CD4-positive, alpha-beta T cell treated with Interleukin-6 for 4 hours (primary cell): Measurements from ENCODE around the gene GTPBP6.

ENCODE experiments used
- DNase-seq: peaks from one replicate; pipeline ENCODE4 v3.0.0-alpha.2; 2020; ENCODE audit warnings: mixed read lengths

GTPBP6 gene

DNA sequence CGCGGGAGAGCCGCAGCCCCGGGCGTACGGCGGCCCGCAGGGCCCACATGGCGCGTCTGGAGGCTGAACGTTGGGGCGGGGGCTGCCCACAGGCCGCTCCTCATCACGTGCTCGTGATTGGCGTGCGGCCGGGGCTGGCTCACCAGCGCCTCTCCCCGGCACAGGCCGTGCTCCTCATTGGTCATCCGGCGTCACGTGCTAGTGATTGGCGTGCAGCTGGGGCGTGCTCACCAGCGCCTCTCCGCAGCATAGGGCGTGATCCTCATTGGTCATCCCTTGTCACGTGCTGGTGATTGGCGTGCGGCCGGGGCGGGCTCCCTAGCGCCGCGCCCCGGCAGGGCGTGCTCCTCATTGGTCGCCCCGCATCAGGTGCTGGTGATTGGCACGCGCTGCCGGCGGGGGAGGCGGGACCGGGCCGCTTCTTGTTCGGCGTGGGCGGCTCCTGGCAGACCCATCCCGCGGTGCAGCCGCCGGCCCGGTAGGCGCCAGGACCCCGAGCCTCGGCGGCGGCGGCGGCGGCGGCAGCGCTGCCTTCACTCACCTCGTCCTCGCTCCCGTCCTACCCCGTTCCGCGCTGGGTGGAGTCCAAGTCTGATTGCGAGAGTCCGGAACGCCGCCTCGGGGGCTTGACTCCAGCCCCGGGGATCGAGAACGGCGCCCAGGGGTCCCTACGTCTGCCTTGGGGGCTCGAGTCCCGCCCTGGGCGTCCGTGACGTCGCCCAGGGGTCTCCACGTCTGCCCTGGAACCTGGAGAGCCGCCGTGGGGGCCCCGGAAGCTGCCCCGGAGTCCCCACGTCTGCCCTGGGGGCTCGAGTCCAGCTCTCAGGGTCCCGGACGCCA, at the start of gene GTPBP6:
TSS of gene GTPBP6 (minus strand) at position 58 of the 840 bp plus-strand sequence. CDS start at position 49, 9 bp downstream.
- DNase-seq: peak; percentile 99

GRCh38 chrX:367866-368265, 49.3 kb upstream of the GTPBP6 start:
- DNase-seq: no peak

- DNase-seq: no peak
Observed at GRCh38 chrX:367349-367748, 48.8 kb upstream of the GTPBP6 start.

DNA sequence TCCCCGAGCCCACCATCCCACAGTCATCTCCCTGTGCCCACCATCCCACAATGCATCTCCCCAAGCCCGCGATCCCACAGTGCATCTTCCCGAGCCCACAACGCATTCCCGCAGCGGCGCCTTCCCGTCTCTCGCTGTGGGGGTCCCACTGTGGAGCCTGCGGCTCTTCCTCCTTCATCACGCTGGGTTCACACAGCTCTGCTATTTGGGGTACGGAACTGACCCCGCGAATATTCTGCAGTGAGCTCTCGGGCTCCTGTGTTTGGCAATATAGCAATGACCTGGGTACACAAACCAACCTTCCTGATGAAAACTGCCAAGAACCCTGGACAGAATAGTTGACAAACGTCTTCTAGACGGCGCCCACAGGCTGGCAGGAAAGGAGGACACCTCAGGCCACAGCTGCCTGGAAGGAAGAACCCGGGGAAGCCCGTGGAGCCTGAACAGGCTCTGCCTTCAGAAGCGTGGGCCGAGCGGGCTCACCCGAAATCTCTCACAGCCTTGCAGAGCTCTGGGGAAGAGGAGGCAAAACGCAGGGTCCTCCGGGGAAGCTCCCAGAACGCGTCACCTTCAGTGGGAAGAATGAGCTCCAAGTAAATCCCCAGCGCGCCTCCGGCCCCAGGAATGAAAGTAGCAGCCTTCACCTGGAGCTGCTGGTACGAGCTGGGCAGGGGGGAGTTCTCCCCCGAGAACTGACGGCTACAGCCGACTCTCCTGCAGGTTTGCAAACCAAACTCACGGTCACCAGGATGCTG, 45.2 kb upstream of the GTPBP6 start:
- DNase-seq: no peak

DNA sequence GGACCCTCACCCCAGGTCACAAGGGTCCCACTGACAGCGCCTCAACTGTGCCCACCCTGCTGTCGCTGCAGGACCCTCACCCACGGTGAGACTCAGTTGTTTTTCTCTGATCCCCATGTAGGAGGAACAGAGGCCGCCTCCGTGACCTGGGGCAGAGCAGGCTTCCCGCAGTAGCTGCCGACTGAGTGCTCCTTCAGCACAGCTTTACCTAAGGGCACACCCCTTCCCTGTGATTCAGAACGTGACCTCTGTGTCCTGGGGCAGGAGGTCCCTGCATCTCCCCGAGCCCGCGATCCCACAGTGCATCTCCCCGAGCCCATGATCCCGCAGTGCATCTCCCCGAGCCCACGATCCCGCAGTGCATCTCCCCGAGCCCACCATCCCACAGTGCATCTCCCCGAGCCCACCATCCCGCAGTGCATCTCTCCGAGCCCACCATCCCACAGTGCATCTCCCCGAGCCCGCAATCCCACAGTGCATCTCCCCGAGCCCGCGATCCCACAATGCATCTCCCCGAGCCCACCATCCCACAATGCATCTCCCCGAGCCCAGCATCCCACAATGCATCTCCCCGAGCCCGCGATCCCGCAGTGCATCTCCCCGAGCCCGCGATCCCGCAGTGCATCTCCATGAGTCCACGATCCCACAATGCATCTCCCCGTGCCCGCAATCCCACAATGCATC, 44.5 kb upstream of the GTPBP6 start:
- DNase-seq: no peak

DNA sequence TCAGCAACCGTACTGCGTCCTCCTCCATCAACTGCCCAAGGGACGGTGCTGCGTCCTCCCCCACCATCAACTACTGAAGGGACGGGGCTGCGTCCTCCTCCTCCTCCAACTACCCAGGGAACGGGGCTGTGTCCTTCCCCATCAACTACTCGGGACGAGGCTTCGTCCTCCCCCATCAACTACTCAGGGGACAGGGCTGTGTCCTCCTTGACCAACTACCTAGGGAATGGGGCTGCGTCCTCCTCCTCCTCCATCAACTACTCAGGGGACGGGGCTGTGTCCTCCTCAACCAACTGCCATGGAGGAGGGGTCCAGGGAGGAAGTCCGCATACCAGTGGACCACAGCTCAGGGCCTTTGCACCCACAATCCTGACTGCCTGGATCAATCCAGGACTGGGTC, 43.8 kb upstream of the GTPBP6 start:
- DNase-seq: no peak

GRCh38 chrX:361231-362145, 42.9 kb upstream of the GTPBP6 start:
- no peak for DNase-seq

GRCh38 chrX:360496-361150, 42.0 kb upstream of the GTPBP6 start:
- no peak for DNase-seq

- no peak for DNase-seq
Observed at GRCh38 chrX:358651-359143, 40.1 kb upstream of the GTPBP6 start.

DNA sequence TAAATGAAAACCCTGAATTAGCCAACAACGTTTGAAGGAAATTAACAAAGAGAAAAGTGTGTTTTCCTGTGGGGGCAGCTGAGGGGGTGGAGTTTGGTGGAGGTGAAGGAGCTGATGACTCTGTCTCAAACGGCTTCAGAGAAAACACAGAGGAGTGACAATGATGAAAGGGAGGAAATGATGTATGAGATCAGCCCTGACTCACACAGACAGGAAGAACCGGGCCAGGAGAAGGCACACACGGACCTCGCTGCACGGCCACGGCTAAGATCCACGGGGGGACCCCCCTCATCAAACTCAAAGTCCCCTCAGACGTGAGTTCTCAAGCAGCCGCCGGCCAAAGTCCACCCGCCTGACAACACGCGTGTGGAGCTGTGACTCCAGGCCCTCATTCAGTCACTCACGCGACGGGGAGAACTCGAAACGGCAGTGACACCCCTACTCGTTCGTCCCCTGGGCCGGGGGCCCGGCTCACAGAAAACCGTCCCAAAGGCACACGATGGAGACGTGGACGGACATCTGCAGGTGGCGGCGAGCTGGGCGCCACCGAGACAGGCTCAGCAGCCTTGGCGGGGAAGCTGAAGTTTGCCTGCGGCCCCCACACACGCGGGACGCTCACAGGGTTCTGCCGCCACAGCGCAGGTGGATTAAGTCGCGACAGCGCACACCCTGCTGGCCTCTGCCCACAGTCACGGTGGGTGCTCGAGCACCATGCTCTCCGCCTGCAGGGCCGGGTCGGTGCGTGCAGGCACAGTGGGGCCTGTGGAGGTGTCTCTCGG, 39.3 kb upstream of the GTPBP6 start:
- peak; percentile 69 for DNase-seq

DNA sequence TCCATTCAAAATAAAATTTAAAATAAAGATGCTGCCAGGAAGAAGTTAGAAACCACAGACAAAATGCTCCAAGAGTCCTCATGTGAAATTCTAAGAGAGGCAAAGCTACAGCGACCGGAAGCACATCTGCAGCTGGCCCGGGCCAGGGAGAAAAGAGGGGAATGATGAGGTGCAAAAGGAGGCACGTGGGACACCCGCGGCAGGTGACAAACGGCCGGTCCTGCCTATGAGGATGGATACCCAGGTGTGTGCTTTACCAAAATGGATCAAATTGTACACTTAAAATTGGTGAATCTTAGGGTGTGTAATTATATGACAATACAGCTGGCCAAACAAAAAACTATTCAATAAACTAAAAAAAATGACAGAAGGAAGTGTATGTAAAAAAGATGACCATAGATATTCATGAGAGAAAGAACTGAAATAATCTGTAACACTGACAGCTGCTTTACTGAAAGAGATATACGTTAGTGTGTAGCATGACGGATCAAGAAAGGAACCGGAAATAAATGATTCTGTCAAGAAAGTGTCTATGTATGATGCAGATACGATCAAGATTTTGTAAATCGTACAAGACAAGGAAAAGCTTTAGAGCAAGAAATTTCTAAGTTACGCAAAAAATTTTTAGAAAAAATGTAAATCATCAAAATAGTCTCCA, 38.6 kb upstream of the GTPBP6 start:
- DNase-seq: no peak

DNA sequence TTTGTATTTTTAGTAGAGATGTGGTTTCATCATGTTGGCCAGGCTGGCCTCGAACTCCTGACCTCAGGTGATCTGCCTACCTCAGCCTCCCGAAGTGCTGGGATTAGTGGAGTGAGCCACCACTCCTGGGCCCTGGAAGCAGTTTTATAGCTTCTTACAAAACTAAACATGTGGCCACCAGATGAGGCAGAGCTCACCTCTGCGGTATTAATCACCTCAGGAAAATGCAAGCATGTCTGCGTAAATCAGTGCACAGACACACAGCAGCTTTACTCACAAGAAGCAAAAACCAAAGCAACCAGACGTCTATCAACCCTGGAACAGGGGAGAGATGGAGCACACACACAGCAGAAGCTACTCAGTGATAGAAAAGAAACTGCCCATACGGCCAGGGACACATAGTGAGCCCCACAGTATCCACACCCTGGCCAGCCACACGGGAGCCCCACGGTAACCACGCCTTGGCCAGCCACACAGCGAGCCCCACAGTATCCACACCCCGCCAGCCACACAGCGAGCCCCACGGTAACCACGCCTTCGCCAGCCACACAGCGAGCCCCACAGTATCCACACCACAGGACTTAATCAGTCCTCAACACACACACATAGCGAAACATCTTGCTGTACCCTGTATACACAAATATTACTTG, 37.9 kb upstream of the GTPBP6 start:
- no peak for DNase-seq

GRCh38 chrX:355329-356050, 36.9 kb upstream of the GTPBP6 start:
- DNase-seq: no peak

GRCh38 chrX:353566-354535, 35.3 kb upstream of the GTPBP6 start:
- DNase-seq: no peak

DNA sequence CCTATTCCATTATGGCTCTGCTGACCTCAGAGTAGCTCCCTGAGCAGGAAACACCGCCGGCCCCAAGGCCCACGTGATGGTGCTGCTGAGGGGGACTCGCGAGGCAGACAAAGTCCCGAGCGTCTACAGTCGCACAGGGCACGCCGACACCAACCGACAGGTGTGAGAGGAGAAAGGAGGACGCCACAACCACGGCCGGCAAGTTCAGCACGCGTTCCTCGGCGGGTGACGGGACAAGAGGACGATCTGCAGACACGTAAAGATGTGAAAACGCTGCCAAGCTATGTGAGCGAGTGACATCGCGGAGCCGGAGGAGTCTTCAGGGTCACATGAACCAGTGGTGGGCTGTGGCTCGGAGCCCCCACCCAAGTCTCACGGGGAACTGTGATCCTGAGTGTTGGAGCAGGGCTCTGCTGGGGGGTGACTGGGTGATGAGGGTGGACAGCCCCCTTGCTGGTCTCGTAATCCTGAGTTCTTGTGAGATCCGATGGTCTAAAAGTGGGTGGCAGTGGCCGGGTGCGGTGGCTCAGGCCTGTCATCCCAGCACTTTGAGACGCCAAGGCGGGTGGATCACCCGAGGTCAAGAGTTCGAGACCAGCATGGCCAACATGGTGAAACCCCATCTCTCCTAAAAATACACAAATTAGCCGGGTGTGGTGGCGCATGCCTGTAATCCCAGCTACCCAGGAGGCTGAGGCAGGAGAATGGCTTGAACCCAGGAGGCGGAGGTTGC, 34.2 kb upstream of the GTPBP6 start:
- no peak for DNase-seq

- DNase-seq: no peak
Observed at GRCh38 chrX:352181-352580, 33.6 kb upstream of the GTPBP6 start.

DNA sequence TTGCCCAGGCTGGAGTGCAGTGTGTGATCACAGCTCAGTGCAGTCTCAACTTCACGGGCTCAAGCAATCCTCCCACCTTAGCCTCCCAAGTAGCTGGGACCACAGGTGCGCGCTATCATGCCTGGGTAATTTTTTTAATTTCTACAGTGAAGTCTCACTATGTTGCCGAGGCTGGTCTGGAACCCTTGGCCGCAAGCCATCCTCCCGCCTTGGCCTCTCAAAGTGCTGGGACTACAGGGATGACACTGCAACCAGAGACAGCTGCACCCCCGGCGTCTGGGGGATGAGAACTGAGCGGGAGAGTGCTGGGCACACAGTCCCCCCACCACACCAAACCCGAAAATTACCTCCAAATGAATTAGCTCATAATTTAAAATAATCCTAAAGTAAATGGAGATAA, 33.1 kb upstream of the GTPBP6 start:
- no peak for DNase-seq
